Right hindlimb (tissue), 1 donor: ENCODE data around the gene PCDHGA8.
"Not testable (repeated sequence)": the region's sequence is repeated elsewhere in the genome, so short reads cannot be mapped to it uniquely, and the experiment has no call there.

Source experiments
- DNase-seq: peaks from one replicate; pipeline ENCODE4 v3.0.0-alpha.2; 2018

The PCDHGA8 gene

GRCh38 chr5:141392429-141393198 lies at the start of gene PCDHGA8:
Gene PCDHGA8, plus strand, starts transcription at chr5:141392633. Its CDS starts 181 bp downstream, at chr5:141392814.
- DNase-seq, result no peak

- no peak for DNase-seq
These were observed 49.7 kb upstream of the PCDHGA8 start for GRCh38 chr5:141342773-141343172.

- no peak for DNase-seq
These were observed 49.0 kb upstream of the PCDHGA8 start, which contains the start of gene PCDHGA3 for GRCh38 chr5:141343242-141343952. Gene PCDHGA3, plus strand, starts transcription at chr5:141343829. Its CDS starts 205 bp downstream, at chr5:141344034.

- DNase-seq, result no peak
These were observed 48.4 kb upstream of the PCDHGA8 start for GRCh38 chr5:141343953-141344463.

DNA sequence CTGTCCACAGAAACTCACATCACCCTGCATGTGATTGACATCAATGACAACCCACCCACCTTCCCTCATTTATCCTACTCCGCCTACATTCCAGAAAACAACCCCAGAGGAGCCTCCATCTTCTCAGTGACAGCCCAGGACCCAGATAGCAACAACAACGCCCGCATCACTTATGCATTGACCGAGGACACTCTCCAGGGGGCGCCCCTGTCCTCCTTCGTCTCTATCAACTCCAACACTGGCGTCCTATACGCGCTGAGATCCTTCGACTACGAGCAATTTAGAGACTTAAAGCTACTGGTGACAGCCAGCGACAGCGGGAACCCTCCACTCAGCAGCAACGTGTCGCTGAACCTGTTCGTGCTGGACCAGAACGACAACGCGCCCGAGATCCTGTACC lies 47.1 kb upstream of the PCDHGA8 start:
- DNase-seq, result no peak

GRCh38 chr5:141346017-141346416 lies 46.4 kb upstream of the PCDHGA8 start:
- not testable (repeated sequence) for DNase-seq

GRCh38 chr5:141349917-141350619 lies 42.4 kb upstream of the PCDHGA8 start, which contains the start of gene PCDHGB1:
Gene PCDHGB1, plus strand, starts transcription at chr5:141350099. Its CDS starts 162 bp downstream, at chr5:141350261.
- DNase-seq, result no peak

- DNase-seq, result no peak
These were observed 40.8 kb upstream of the PCDHGA8 start for GRCh38 chr5:141351591-141351990.

DNA sequence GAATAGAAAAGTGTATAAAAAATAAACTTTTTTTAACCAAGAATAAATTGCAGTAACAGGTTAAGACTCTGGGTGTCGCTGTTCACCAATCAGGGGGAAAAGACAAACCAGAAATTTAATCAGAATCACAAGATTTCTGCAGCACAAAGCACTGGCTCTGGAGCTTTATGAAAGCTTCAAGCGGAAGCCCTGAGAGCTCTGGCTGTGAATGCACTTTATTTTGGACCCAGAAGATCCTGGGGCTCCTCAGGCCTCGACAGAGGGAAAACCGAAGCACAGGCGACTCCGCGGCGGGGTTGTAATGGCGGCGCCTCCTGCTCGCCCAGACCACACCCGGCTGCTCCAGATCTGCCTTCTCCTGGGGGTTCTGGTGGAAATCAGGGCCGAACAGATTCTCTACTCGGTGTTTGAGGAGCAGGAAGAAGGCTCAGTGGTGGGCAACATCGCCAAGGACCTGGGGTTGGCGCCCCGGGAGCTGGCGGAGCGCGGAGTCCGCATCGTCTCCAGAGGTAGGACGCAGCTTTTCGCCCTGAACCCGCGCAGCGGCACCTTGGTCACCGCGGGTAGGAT lies 37.4 kb upstream of the PCDHGA8 start, which contains the start of gene PCDHGA4:
Gene PCDHGA4 (plus strand): TSS at position 122 of the 570 bp plus-strand sequence. CDS start 87 bp downstream, at position 209.
- DNase-seq, result no peak

DNA sequence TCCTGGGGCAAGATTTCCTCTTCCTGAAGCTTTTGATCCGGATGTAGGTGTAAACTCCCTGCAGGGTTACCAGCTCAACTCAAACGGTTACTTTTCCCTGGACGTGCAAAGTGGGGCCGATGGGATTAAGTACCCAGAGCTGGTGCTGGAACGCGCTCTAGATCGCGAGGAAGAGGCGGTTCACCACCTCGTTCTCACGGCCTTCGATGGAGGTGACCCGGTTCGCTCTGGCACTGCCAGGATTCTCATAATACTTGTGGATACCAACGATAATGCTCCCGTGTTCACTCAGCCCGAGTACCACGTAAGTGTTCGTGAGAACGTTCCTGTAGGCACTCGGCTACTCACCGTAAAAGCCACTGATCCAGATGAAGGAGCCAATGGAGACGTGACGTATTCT lies 36.8 kb upstream of the PCDHGA8 start:
- no peak for DNase-seq

GRCh38 chr5:141356133-141356532 lies 36.3 kb upstream of the PCDHGA8 start:
- DNase-seq, result no peak

- DNase-seq, result no peak
These were observed 35.5 kb upstream of the PCDHGA8 start for GRCh38 chr5:141356950-141357349.

- DNase-seq, result no peak
These were observed 32.5 kb upstream of the PCDHGA8 start, which contains the start of gene PCDHGB2 for GRCh38 chr5:141359790-141360426. Gene PCDHGB2, plus strand, starts transcription at chr5:141359994. Its CDS starts 142 bp downstream, at chr5:141360136.

GRCh38 chr5:141360685-141361084 lies 31.7 kb upstream of the PCDHGA8 start:
- no peak for DNase-seq

GRCh38 chr5:141362719-141363118 lies 29.7 kb upstream of the PCDHGA8 start:
- DNase-seq, result no peak

DNA sequence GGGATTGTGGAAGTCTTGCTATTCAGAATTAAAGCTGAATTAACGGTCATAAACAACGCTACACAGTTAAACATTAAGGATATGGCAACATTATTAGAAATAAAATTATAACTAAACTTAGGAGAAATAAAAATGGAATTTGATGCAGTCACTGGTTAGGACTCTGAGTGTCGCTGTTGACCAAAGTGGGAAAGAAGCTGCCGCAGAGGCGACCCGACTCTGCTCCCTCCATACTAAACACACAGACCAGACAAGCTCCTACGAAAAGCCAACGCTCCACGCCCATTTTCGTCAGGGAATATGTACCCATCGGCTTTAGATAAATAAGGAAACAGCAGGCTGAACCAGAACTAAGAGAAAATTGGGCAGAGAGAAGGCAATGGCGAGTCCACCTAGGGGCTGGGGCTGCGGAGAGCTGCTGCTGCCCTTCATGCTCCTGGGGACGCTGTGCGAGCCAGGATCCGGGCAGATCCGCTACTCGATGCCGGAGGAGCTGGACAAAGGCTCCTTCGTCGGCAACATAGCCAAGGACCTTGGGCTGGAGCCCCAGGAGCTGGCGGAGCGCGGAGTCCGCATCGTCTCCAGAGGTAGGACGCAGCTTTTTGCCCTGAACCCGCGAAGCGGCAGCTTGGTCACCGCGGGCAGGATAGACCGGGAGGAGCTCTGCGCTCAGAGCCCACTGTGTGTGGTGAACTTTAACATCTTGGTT lies 28.3 kb upstream of the PCDHGA8 start, which contains the start of gene PCDHGA5:
Gene PCDHGA5 (plus strand): TSS at position 211 of the 709 bp plus-strand sequence. CDS start 169 bp downstream, at position 380.
- DNase-seq, result no peak

- DNase-seq, result no peak
These were observed 26.2 kb upstream of the PCDHGA8 start for GRCh38 chr5:141366016-141366896.

GRCh38 chr5:141369994-141370848 lies 22.2 kb upstream of the PCDHGA8 start, which contains the start of gene PCDHGB3:
Gene PCDHGB3, plus strand, starts transcription at chr5:141370242. Its CDS starts 153 bp downstream, at chr5:141370395.
- DNase-seq, result no peak
